ENCODE data around the gene HOXB5.

Gene HOXB5

GRCh38 chr17:48589060-48589830 lies 4.3 kb downstream of the HOXB5 start:
- DNase-seq: no peak

- DNase-seq: no peak
Measured at GRCh38 chr17:48588528-48588927, 5.1 kb downstream of the HOXB5 start.

GRCh38 chr17:48588074-48588415 lies 5.5 kb downstream of the HOXB5 start:
- DNase-seq: no peak

GRCh38 chr17:48587276-48588073 lies 6.1 kb downstream of the HOXB5 start:
- DNase-seq: no peak

GRCh38 chr17:48586355-48587258 lies 7.0 kb downstream of the HOXB5 start:
- DNase-seq: no peak

GRCh38 chr17:48584223-48584741 lies 9.3 kb downstream of the HOXB5 start:
- no peak for DNase-seq

- DNase-seq: no peak
Measured at GRCh38 chr17:48583708-48584222, 9.8 kb downstream of the HOXB5 start.

- DNase-seq: no peak
Measured at GRCh38 chr17:48582750-48583069, 10.9 kb downstream of the HOXB5 start.

GRCh38 chr17:48579760-48580554 lies 13.6 kb downstream of the HOXB5 start:
- DNase-seq: no peak

GRCh38 chr17:48579471-48579759 lies 14.2 kb downstream of the HOXB5 start:
- no peak for DNase-seq

- DNase-seq: no peak
Measured at GRCh38 chr17:48578616-48579470, 14.7 kb downstream of the HOXB5 start.

GRCh38 chr17:48577946-48578615 lies 15.5 kb downstream of the HOXB5 start, which contains the start of gene HOXB4:
TSS of gene HOXB4 (minus strand) at chr17:48578350. CDS start at chr17:48578319, 31 bp downstream.
- DNase-seq: peak; percentile 66

- DNase-seq: no peak
Measured at GRCh38 chr17:48577330-48577945, 16.1 kb downstream of the HOXB5 start.

- DNase-seq: no peak
Measured at GRCh38 chr17:48576479-48577309, 16.9 kb downstream of the HOXB5 start.

- no peak for DNase-seq
Measured at GRCh38 chr17:48575673-48576478, 17.7 kb downstream of the HOXB5 start.

- DNase-seq: no peak
Measured at GRCh38 chr17:48575066-48575582, 18.5 kb downstream of the HOXB5 start.

- DNase-seq: no peak
Measured at GRCh38 chr17:48574505-48575065, 19.0 kb downstream of the HOXB5 start.
